H9 (cell line): ENCODE results near the gene CCT4. TPM values are rescaled to one million over a fixed set of nuclear protein-coding genes. Genes with fewer than 3 reads are reported as not detected.
"Not testable (repeated sequence)": the region's sequence is repeated elsewhere in the genome, so short reads cannot be mapped to it uniquely, and the experiment has no call there.

Experiments used
- DNase-seq: peaks from one replicate; pipeline ENCODE4 v3.0.0-alpha.2; 2017
- H2AFZ ChIP-seq: one replicate; pipeline ENCODE4 v1.6.1; 2013; ENCODE audit warnings: mild to moderate bottlenecking, low read length, control low read depth, moderate library complexity
- H2AK5ac ChIP-seq: 2 replicates; pipeline ENCODE4 v1.6.1; 2013; ENCODE audit warnings: low read length, control low read depth, mixed read lengths; ENCODE audit not compliant: insufficient read length
- H2BK120ac ChIP-seq: one replicate; pipeline ENCODE4 v1.6.1; 2013; ENCODE audit warnings: low read depth, mild to moderate bottlenecking, low read length, control low read depth, inconsistent platforms; ENCODE audit not compliant: poor library complexity, severe bottlenecking
- H2BK12ac ChIP-seq: 2 replicates; pipeline ENCODE4 v1.6.1; 2013; ENCODE audit warnings: low read length, control low read depth, mixed read lengths, low read depth; ENCODE audit not compliant: insufficient read length
- H2BK15ac ChIP-seq: 2 replicates; pipeline ENCODE4 v1.6.1; 2013; ENCODE audit warnings: low read depth, low read length, control low read depth
- H2BK20ac ChIP-seq: one replicate; pipeline ENCODE4 v1.6.1; 2013; ENCODE audit warnings: low read depth, mild to moderate bottlenecking, low read length, control low read depth, inconsistent platforms; ENCODE audit not compliant: poor library complexity, severe bottlenecking
- H2BK5ac ChIP-seq: 2 replicates; pipeline ENCODE4 v1.6.1; 2013; ENCODE audit warnings: low read length, control low read depth, mixed read lengths; ENCODE audit not compliant: insufficient read length
- H3K14ac ChIP-seq: 2 replicates; pipeline ENCODE4 v1.6.1; 2013; ENCODE audit warnings: low read length, control low read depth; ENCODE audit not compliant: insufficient read depth
- H3K18ac ChIP-seq: 2 replicates; pipeline ENCODE4 v1.6.1; 2013; ENCODE audit warnings: low read depth, mild to moderate bottlenecking, mixed read lengths, low read length, control low read depth; ENCODE audit not compliant: insufficient read length
- H3K23ac ChIP-seq: 2 replicates; pipeline ENCODE4 v1.6.1; 2013; ENCODE audit warnings: low read length, control low read depth, mixed read lengths, low read depth; ENCODE audit not compliant: insufficient read length
- H3K23me2 ChIP-seq: 2 replicates; pipeline ENCODE4 v1.6.1; 2013; ENCODE audit warnings: low read depth, mild to moderate bottlenecking, mixed read lengths, low read length, control low read depth; ENCODE audit not compliant: insufficient read length, poor library complexity, severe bottlenecking
- H3K27ac ChIP-seq: 2 replicates; pipeline ENCODE4 v1.5.1; 2013; ENCODE audit warnings: low read length, control low read depth, mixed read lengths, low read depth; ENCODE audit not compliant: insufficient read length
- H3K27me3 ChIP-seq: 2 replicates; pipeline ENCODE4 v1.6.1; 2013; ENCODE audit warnings: low read length, control low read depth, inconsistent platforms; ENCODE audit not compliant: insufficient read depth
- H3K4ac ChIP-seq: 2 replicates; pipeline ENCODE4 v1.6.1; 2013; ENCODE audit warnings: low read depth, mild to moderate bottlenecking, control low read depth, inconsistent platforms, low read length, moderate library complexity
- H3K4me1 ChIP-seq: 2 replicates; pipeline ENCODE4 v1.6.1; 2013; ENCODE audit warnings: low read length, control low read depth, inconsistent platforms; ENCODE audit not compliant: insufficient read depth
- H3K4me2 ChIP-seq: 2 replicates; pipeline ENCODE4 v1.6.1; 2013; ENCODE audit warnings: low read length, control low read depth, mixed read lengths; ENCODE audit not compliant: insufficient read length, insufficient read depth
- H3K56ac ChIP-seq: 2 replicates; pipeline ENCODE4 v1.6.1; 2013; ENCODE audit warnings: low read depth, mild to moderate bottlenecking, mixed read lengths, low read length, control low read depth; ENCODE audit not compliant: insufficient read length
- H3K79me1 ChIP-seq: 2 replicates; pipeline ENCODE4 v1.6.1; 2013; ENCODE audit warnings: low read depth, mild to moderate bottlenecking, moderate library complexity, low read length, control low read depth, inconsistent platforms; ENCODE audit not compliant: insufficient read depth, poor library complexity, severe bottlenecking
- H3K79me2 ChIP-seq: 2 replicates; pipeline ENCODE4 v1.6.1; 2013; ENCODE audit warnings: low read length, control low read depth, inconsistent platforms; ENCODE audit not compliant: insufficient read depth
- H3K9ac ChIP-seq: 2 replicates; pipeline ENCODE4 v1.6.1; 2013; ENCODE audit warnings: low read length, control low read depth, mixed read lengths; ENCODE audit not compliant: insufficient read length; ENCODE audit errors: extremely low read depth
- H3K9me3 ChIP-seq: one replicate; pipeline ENCODE4 v1.6.1; 2013; ENCODE audit warnings: low read depth, low read length, inconsistent platforms; ENCODE audit not compliant: control insufficient read depth
- H3T11ph ChIP-seq: one replicate; pipeline ENCODE4 v1.6.1; 2013; ENCODE audit warnings: mild to moderate bottlenecking, low read length, control low read depth, inconsistent platforms
- H4K20me1 ChIP-seq: one replicate; pipeline ENCODE4 v1.6.1; 2013; ENCODE audit not compliant: control insufficient read depth, insufficient read length, insufficient read depth
- H4K5ac ChIP-seq: 2 replicates; pipeline ENCODE4 v1.6.1; 2013; ENCODE audit warnings: low read depth, mild to moderate bottlenecking, mixed read lengths, low read length, control low read depth; ENCODE audit not compliant: insufficient read length
- H4K8ac ChIP-seq: replicated peaks from 2 replicates; pipeline ENCODE4 v1.6.1; 2013; ENCODE audit warnings: low read length, control low read depth, mixed read lengths, low read depth; ENCODE audit not compliant: insufficient read length
- H4K91ac ChIP-seq: 2 replicates; pipeline ENCODE4 v1.6.1; 2013; ENCODE audit warnings: low read depth, mild to moderate bottlenecking, moderate library complexity, mixed read lengths, low read length, control low read depth; ENCODE audit not compliant: insufficient read length
- H3K27ac Mint-ChIP-seq, 3 experiments: 2 replicates in 2 of 3; 3 replicates in 1 of 3; pipeline ENCODE4 v1.8.0; 2020 to 2021; ENCODE audit warnings: mixed read lengths in 3 of 3, mild to moderate bottlenecking in 1 of 3, moderate library complexity in 1 of 3
- H3K27me3 Mint-ChIP-seq: 2 replicates; pipeline ENCODE4 v1.8.0; 2021; ENCODE audit warnings: low read depth, mild to moderate bottlenecking, moderate library complexity, mixed read lengths
- H3K36me3 Mint-ChIP-seq, 3 experiments: 2 replicates in 2 of 3; 3 replicates in 1 of 3; pipeline ENCODE4 v1.8.0; 2020 to 2021; ENCODE audit warnings: low read depth in 3 of 3, mixed read lengths in 3 of 3; ENCODE audit not compliant: insufficient read depth in 1 of 3
- H3K4me1 Mint-ChIP-seq, 2 experiments: 2 replicates each; pipeline ENCODE4 v1.8.0; 2020; ENCODE audit warnings: mixed read lengths in 2 of 2
- H3K4me3 Mint-ChIP-seq, 2 experiments: 2 replicates in 1 of 2; 3 replicates in 1 of 2; pipeline ENCODE4 v1.8.0; 2020 to 2021; ENCODE audit warnings: mild to moderate bottlenecking in 2 of 2, mixed read lengths in 2 of 2, moderate library complexity in 1 of 2
- H3K9me3 Mint-ChIP-seq, 2 experiments: 2 replicates in 1 of 2; 3 replicates in 1 of 2; pipeline ENCODE4 v1.8.0; 2020; ENCODE audit warnings: mild to moderate bottlenecking in 2 of 2, mixed read lengths in 2 of 2, moderate library complexity in 1 of 2
- WGBS: extraction: QIAGEN DNeasy Blood & Tissue Kit; methylation state at CpG from one replicate; pipeline ENCODE4 v1.1.7; 2013; ENCODE audit warnings: missing lambda C conversion rate, low lambda C conversion rate, mixed read lengths; ENCODE audit not compliant: insufficient read length; ENCODE audit errors: extremely low coverage; 5-methylcytosine and 5-hydroxymethylcytosine counted together
- total RNA-seq: library from RNA; stranded (reverse); gene quantifications from 2 replicates; pipeline ENCODE4 v1.2.1, GENCODE V29; 2021
- TF ChIP-seq, protein P1 (sequence below): fragments of 200-600 bp; sonication (generic); conservative IDR thresholded peaks from 3 replicates; pipeline ENCODE4 v1.8.0; 2021; ENCODE audit warnings: antibody characterized with exemption, mild to moderate bottlenecking

Gene CCT4
- total RNA-seq, 1 experiment from 2014 or later, result 360 TPM

DNA sequence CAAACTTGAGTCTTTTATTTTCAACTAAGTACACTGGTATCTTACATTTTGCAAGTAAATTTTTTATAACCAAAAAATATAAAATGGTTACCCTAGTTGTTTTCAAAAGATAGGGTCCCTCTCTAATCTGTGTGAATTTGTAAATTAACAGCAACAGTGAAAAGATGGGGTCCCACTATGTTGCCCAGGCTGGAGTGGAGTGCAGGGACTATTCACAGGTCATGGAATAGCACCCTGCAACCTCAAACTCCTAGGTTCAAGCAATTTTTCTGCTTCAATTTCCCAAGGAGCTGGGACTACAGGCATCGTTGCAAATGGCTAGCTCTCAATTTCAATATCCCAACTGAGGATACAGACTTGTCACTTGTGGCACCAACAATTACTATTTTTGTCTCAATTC is 12.1 kb downstream of the CCT4 start:
- Histone ChIP-seq H3K9me3 (no peaks in the 10 kb centered on the region), H2BK15ac (no peak overlapping the region), H4K8ac (no peak overlapping the region), H4K91ac (no peak overlapping the region), H3K56ac (no peak overlapping the region), H3K23me2 (no peaks in the 10 kb centered on the region), H4K20me1 (no peaks in the 10 kb centered on the region), H3K79me2 (no peaks in the 10 kb centered on the region), H2BK20ac (no peak overlapping the region), H3K4me2 (no peak overlapping the region), H2BK12ac (no peak overlapping the region), H3K79me1 (no peaks in the 10 kb centered on the region), H3K23ac (no peak overlapping the region), H3K18ac (no peak overlapping the region), H3K4ac (no peak overlapping the region), H3K27me3 (no peaks in the 10 kb centered on the region), H4K5ac (no peak overlapping the region), H2AK5ac (no peak overlapping the region), H2BK5ac (no peak overlapping the region), H3K14ac (no peak overlapping the region), H3K9ac (no peak overlapping the region), H2AFZ (no peak overlapping the region), H3K4me1 (no peaks in the 10 kb centered on the region), H2BK120ac (no peak overlapping the region), H3K27ac (no peak overlapping the region), H3T11ph (no peak overlapping the region)
- no CpG with 5 or more reads among the region's 1 CpG for WGBS
- H3K27ac Mint-ChIP-seq, result no peak overlapping the region
- no peaks in the 10 kb centered on the region for H3K4me1 Mint-ChIP-seq
- H3K9me3 Mint-ChIP-seq, result no peaks in the 10 kb centered on the region
- TF ChIP-seq, protein P1, sequence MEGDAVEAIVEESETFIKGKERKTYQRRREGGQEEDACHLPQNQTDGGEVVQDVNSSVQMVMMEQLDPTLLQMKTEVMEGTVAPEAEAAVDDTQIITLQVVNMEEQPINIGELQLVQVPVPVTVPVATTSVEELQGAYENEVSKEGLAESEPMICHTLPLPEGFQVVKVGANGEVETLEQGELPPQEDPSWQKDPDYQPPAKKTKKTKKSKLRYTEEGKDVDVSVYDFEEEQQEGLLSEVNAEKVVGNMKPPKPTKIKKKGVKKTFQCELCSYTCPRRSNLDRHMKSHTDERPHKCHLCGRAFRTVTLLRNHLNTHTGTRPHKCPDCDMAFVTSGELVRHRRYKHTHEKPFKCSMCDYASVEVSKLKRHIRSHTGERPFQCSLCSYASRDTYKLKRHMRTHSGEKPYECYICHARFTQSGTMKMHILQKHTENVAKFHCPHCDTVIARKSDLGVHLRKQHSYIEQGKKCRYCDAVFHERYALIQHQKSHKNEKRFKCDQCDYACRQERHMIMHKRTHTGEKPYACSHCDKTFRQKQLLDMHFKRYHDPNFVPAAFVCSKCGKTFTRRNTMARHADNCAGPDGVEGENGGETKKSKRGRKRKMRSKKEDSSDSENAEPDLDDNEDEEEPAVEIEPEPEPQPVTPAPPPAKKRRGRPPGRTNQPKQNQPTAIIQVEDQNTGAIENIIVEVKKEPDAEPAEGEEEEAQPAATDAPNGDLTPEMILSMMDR, result no peak
- no peak overlapping the region for H3K4me3 Mint-ChIP-seq
- peaks cover 55 to 91% (median 89%) of the 10 kb centered on the region in 3 experiments for H3K36me3 Mint-ChIP-seq
- H3K27me3 Mint-ChIP-seq, result no peaks in the 10 kb centered on the region
- no peak for DNase-seq

DNA sequence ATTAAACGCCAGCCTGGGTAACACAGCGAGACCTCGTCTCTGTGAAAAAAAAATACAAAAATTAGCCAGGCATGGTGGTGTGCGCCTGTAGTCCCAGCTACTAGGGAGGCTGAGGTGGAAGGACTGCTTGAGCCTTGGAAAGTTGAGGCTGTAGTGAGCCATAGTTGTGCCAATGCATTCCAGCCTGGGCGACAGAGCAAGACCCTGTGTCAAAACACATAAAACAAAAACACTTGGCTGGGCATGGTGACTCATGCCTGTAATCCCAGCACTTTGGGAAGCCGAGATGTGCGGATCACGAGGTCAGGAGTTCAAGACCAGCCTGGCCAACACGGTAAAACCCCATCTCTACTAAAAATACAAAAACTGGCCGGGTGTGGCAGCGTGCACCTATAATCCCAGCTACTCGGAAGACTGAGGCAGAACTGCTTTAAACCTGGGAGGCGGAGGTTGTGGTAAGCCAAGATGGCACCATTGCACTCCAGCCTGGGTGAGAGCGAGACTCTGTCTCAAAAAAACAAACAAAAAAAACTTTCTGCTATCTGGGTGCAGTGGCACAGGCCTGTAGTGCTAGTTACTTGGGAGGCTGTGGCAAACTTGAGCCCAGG is 21.9 kb downstream of the CCT4 start:
- not testable (repeated sequence) for H3K79me2 ChIP-seq, H3K9me3 ChIP-seq, H2AK5ac ChIP-seq, H3K27me3 Mint-ChIP-seq, H4K8ac ChIP-seq, H3K79me1 ChIP-seq, DNase-seq, H2BK15ac ChIP-seq, H4K91ac ChIP-seq, H3K27me3 ChIP-seq, H3K18ac ChIP-seq, H3K4me1 Mint-ChIP-seq, H3K56ac ChIP-seq, H3K23me2 ChIP-seq, H2BK120ac ChIP-seq, H3K9ac ChIP-seq, H2BK20ac ChIP-seq, H2AFZ ChIP-seq, H3K23ac ChIP-seq, H4K5ac ChIP-seq, H3T11ph ChIP-seq, H3K4me3 Mint-ChIP-seq, H3K4me2 ChIP-seq, H3K4me1 ChIP-seq, H3K14ac ChIP-seq, H2BK12ac ChIP-seq, H2BK5ac ChIP-seq, H3K4ac ChIP-seq, H3K27ac ChIP-seq, H4K20me1 ChIP-seq, H3K9me3 Mint-ChIP-seq
- peaks cover 29 to 69% (median 50%) of the 10 kb centered on the region in 3 experiments for H3K36me3 Mint-ChIP-seq
- H3K27ac Mint-ChIP-seq, result peak overlapping the region in 1 of 3 experiments; percentile 59; a peak in 1 of 7 replicates
- no CpG with 5 or more reads among the region's 14 CpGs for WGBS
